HG03025 (cell line): ENCODE measurements around the gene HIVEP3.

Experiments used
- ATAC-seq: cut with Tn5 transposase; IDR thresholded peaks from one replicate; pipeline ENCODE4 v1.9.1; 2021; ENCODE audit warnings: mild to moderate bottlenecking, moderate library complexity; ENCODE audit not compliant: unreplicated experiment, low FRiP score

Gene HIVEP3

GRCh38 chr1:41582851-41583657 lies 335.7 kb downstream of the HIVEP3 start:
- no peak for ATAC-seq

GRCh38 chr1:41582351-41582750 lies 336.4 kb downstream of the HIVEP3 start:
- ATAC-seq: no peak

- no peak for ATAC-seq
Observed at GRCh38 chr1:41582004-41582325, 336.8 kb downstream of the HIVEP3 start.

GRCh38 chr1:41581216-41582003 lies 337.3 kb downstream of the HIVEP3 start:
- ATAC-seq: no peak

GRCh38 chr1:41580520-41581172 lies 338.1 kb downstream of the HIVEP3 start:
- no peak for ATAC-seq

- ATAC-seq: no peak
Observed at GRCh38 chr1:41580021-41580420, 338.7 kb downstream of the HIVEP3 start.

- no peak for ATAC-seq
Observed at GRCh38 chr1:41578712-41579335, 339.9 kb downstream of the HIVEP3 start.

- no peak for ATAC-seq
Observed at GRCh38 chr1:41576620-41577019, 342.1 kb downstream of the HIVEP3 start.

- no peak for ATAC-seq
Observed at GRCh38 chr1:41576206-41576605, 342.5 kb downstream of the HIVEP3 start.

- ATAC-seq: no peak
Observed at GRCh38 chr1:41574842-41575241, 343.9 kb downstream of the HIVEP3 start.

- ATAC-seq: no peak
Observed at GRCh38 chr1:41573785-41574713, 344.7 kb downstream of the HIVEP3 start.

- ATAC-seq: no peak
Observed at GRCh38 chr1:41573194-41573593, 345.5 kb downstream of the HIVEP3 start.

GRCh38 chr1:41572224-41572623 lies 346.5 kb downstream of the HIVEP3 start:
- ATAC-seq: no peak

GRCh38 chr1:41571041-41571440 lies 347.7 kb downstream of the HIVEP3 start:
- ATAC-seq: no peak

GRCh38 chr1:41568204-41568603 lies 350.5 kb downstream of the HIVEP3 start:
- no peak for ATAC-seq

GRCh38 chr1:41566969-41567368 lies 351.8 kb downstream of the HIVEP3 start:
- no peak for ATAC-seq

GRCh38 chr1:41566274-41566885 lies 352.3 kb downstream of the HIVEP3 start:
- no peak for ATAC-seq

GRCh38 chr1:41564741-41565475 lies 353.8 kb downstream of the HIVEP3 start:
- no peak for ATAC-seq

GRCh38 chr1:41562328-41562727 lies 356.4 kb downstream of the HIVEP3 start:
- no peak for ATAC-seq
